Muscle of back (tissue), 13 donors: Measurements from ENCODE around the gene OR12D3. TPM values are rescaled to one million over a fixed set of nuclear protein-coding genes. Genes with fewer than 3 reads are reported as not detected.
"Not testable (repeated sequence)": the region's sequence is repeated elsewhere in the genome, so short reads cannot be mapped to it uniquely, and the experiment has no call there.

ENCODE experiments used
- DNase-seq, 3 donors: peaks; one replicate each; pipeline versions ENCODE4 v3.0.0 to v3.0.0-alpha.2; 2013
- long read RNA-seq, 9 donors: transcript quantifications; one replicate each; lab custom pipeline, GENCODE V29; 2026
- polyA plus RNA-seq, 10 donors: library from polyadenylated mRNA; unstranded; fragments of 120-200 nt; gene quantifications; one replicate each; pipeline ENCODE4 v1.2.1, GENCODE V29; 2013; ENCODE audit not compliant: insufficient read length in 10 of 10

Gene OR12D3
- polyA plus RNA-seq = not detected
- long read RNA-seq, donor 1 = 0 reads
- long read RNA-seq, donor 2 = 0 reads
- long read RNA-seq, donor 3 = 0 reads
- long read RNA-seq, donor 4 = 0 reads
- long read RNA-seq, donor 5 = 0 reads
- long read RNA-seq, donor 6 = 0 reads
- long read RNA-seq, donor 7 = 0 reads
- long read RNA-seq, donor 8 = 0 reads
- long read RNA-seq, donor 9 = 0 reads

- DNase-seq = no peak
Observed at GRCh38 chr6:29375191-29375590, at the start of gene OR12D3. OR12D3 (minus strand) TSS chr6:29375291; CDS start chr6:29375287, 4 bp downstream.

- no peak for DNase-seq
Observed at GRCh38 chr6:29424575-29424974, 49.5 kb upstream of the OR12D3 start.

GRCh38 chr6:29424168-29424567 lies 49.1 kb upstream of the OR12D3 start:
- no peak for DNase-seq

- DNase-seq = no peak
Observed at GRCh38 chr6:29419516-29419915, 44.4 kb upstream of the OR12D3 start.

GRCh38 chr6:29414588-29414987 lies 39.5 kb upstream of the OR12D3 start, which contains the start of gene OR12D1:
OR12D1 (plus strand) TSS chr6:29414928.
- no peak for DNase-seq

GRCh38 chr6:29403801-29404200 lies 28.7 kb upstream of the OR12D3 start:
- no peak for DNase-seq

- no peak for DNase-seq
Observed at GRCh38 chr6:29399525-29399924, 24.4 kb upstream of the OR12D3 start.

GRCh38 chr6:29395331-29395730 lies 20.2 kb upstream of the OR12D3 start, which contains the start of gene OR12D2:
OR12D2 (plus strand) TSS chr6:29395631; CDS start chr6:29396700, 1,069 bp downstream.
- DNase-seq = no peak

GRCh38 chr6:29388533-29388932 lies 13.4 kb upstream of the OR12D3 start:
- no peak for DNase-seq

- peak in 2 of 3 donors; percentile 0 to 3 for DNase-seq
Observed at GRCh38 chr6:29376003-29376402, 912 bp upstream of the OR12D3 start.

- no peak for DNase-seq
Observed at GRCh38 chr6:29368765-29369164, 6.3 kb downstream of the OR12D3 start, which contains the start of gene OR5V1. OR5V1 (minus strand) TSS chr6:29368865; CDS start chr6:29356195, 12,670 bp downstream.

- DNase-seq = no peak
Observed at GRCh38 chr6:29355603-29356002, 19.5 kb downstream of the OR12D3 start.

- no peak for DNase-seq
Observed at GRCh38 chr6:29354980-29355379, 20.1 kb downstream of the OR12D3 start.

- not testable (repeated sequence) for DNase-seq
Observed at GRCh38 chr6:29349348-29349747, 25.7 kb downstream of the OR12D3 start.

- DNase-seq = no peak
Observed at GRCh38 chr6:29345380-29345779, 29.7 kb downstream of the OR12D3 start.

GRCh38 chr6:29336269-29336668 lies 38.8 kb downstream of the OR12D3 start:
- DNase-seq = no peak

GRCh38 chr6:29332676-29333075 lies 42.4 kb downstream of the OR12D3 start:
- no peak for DNase-seq

GRCh38 chr6:29325777-29326176 lies 49.3 kb downstream of the OR12D3 start:
- no peak for DNase-seq

Other genes starting within 250 kb of the OR12D3 start
- under 1 TPM in 1 of 10 donors, not detected in 9; 0.18 TPM for gene OR2J2, start 204.4 kb downstream of the OR12D3 start, polyA plus RNA-seq
- under 1 TPM in 4 of 10 donors, not detected in 6; 0.03 to 0.07 (median 0.04) TPM for gene OR14J1, start 73.6 kb downstream of the OR12D3 start, polyA plus RNA-seq
- gene OR5V1, start 6.4 kb downstream of the OR12D3 start, polyA plus RNA-seq = not detected
- not detected for gene OR12D2, start 20.3 kb upstream of the OR12D3 start, polyA plus RNA-seq
- gene OR12D1, start 39.6 kb upstream of the OR12D3 start, polyA plus RNA-seq = not detected
- not detected for gene OR10C1, start 64.0 kb upstream of the OR12D3 start, polyA plus RNA-seq
- gene OR11A1, start 81.8 kb upstream of the OR12D3 start, polyA plus RNA-seq = not detected
- gene OR2H1, start 81.9 kb upstream of the OR12D3 start, polyA plus RNA-seq = not detected
- gene MAS1L, start 112.7 kb upstream of the OR12D3 start, polyA plus RNA-seq = not detected
- 1 to 10 TPM in 2 of 10 donors, under 1 TPM in 8; 0.15 to 3.7 (median 0.38) TPM for gene UBD, start 184.4 kb upstream of the OR12D3 start, polyA plus RNA-seq
- gene OR2H2, start 209.8 kb upstream of the OR12D3 start, polyA plus RNA-seq = under 1 TPM in 8 of 10 donors, not detected in 2; 0.07 to 0.32 (median 0.21) TPM